GM12872 (cell line): ENCODE data around the gene NETO2.
A peak's percentile ranks its signal among the peaks of the same experiment; 100 is the strongest.

Experiments used
- CTCF ChIP-seq: IDR thresholded peaks from 3 replicates; pipeline ENCODE4 v1.5.1; 2011; ENCODE audit warnings: low read depth, mild to moderate bottlenecking, low read length, moderate library complexity; ENCODE audit not compliant: insufficient read depth

The NETO2 gene

GRCh38 chr16:47158992-47159391, 15.2 kb upstream of the NETO2 start:
- no peak for TF ChIP-seq CTCF

GRCh38 chr16:47156680-47157215, 13.0 kb upstream of the NETO2 start:
- TF ChIP-seq CTCF, result no peak

- no peak for TF ChIP-seq CTCF
Observed at GRCh38 chr16:47150067-47150466, 6.3 kb upstream of the NETO2 start.

GRCh38 chr16:47144559-47144877, 773 bp upstream of the NETO2 start:
- no peak for TF ChIP-seq CTCF

- peak; percentile 76 for TF ChIP-seq CTCF
Observed at GRCh38 chr16:47142821-47143676, 696 bp downstream of the NETO2 start.

GRCh38 chr16:47142486-47142820, 1.3 kb downstream of the NETO2 start:
- no peak for TF ChIP-seq CTCF

- peak; percentile 98 for TF ChIP-seq CTCF
Observed at GRCh38 chr16:47141773-47142485, 1.8 kb downstream of the NETO2 start.
